22Rv1 (cell line): ENCODE results near the gene TAPBPL.
A peak's percentile ranks its signal among the peaks of the same experiment; 100 is the strongest.
"Not testable (repeated sequence)": the region's sequence is repeated elsewhere in the genome, so short reads cannot be mapped to it uniquely, and the experiment has no call there.

ENCODE experiments used
- H3K27ac ChIP-seq: fragments of 450-650 bp; 2 replicates; pipeline ENCODE4 v1.5.1; 2017
- CTCF ChIP-seq: fragments of 450-650 bp; IDR thresholded peaks from 2 replicates; pipeline ENCODE4 v1.5.1; 2017; ENCODE audit warnings: mild to moderate bottlenecking
- ZFX ChIP-seq: fragments of 450-650 bp; IDR thresholded peaks from 2 replicates; pipeline ENCODE4 v1.6.1; 2017; ENCODE audit warnings: antibody characterized with exemption, borderline replicate concordance

Gene TAPBPL

DNA sequence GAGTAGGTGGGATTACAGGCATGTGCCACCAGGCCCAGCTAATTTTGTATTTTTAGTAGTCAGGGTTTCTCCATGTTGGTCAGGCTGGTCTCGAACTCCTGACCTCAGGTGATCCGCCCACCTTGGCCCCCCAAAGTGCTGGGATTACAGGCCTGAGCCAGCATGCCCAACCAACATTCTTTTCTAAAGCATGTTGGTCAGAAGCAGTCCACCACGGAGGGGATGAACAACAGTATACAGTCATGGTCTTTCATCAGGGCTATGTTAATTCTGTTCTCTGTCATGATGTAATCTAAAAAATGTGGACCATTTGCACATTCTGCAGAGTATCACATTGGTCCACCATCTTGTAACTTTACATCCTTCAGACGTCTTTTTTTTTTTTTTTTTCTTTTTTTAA, 37.6 kb downstream of the TAPBPL start:
- TF ChIP-seq ZFX (no peak), CTCF (no peak)
- H3K27ac ChIP-seq: no peak overlapping the region

DNA sequence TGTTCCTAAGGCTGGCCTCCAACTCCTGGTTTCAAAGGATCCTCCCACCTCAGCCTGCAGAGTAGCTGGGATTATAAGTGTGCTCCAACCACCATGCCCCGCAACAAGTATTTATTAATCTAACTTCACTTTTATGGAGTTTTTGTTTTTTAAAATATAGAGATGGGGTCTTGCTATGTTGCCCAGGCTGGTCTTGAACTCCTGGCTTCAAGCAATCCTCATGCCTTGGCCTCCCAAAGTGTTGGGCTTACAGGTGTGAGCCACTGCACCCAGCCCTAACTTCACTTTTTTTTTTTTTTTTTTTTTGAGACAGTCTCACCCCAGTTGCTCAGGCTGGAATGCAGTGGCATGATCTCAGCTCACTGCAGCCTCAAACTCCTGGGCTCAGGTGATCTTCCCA, 38.8 kb downstream of the TAPBPL start:
- not testable (repeated sequence) for H3K27ac ChIP-seq

DNA sequence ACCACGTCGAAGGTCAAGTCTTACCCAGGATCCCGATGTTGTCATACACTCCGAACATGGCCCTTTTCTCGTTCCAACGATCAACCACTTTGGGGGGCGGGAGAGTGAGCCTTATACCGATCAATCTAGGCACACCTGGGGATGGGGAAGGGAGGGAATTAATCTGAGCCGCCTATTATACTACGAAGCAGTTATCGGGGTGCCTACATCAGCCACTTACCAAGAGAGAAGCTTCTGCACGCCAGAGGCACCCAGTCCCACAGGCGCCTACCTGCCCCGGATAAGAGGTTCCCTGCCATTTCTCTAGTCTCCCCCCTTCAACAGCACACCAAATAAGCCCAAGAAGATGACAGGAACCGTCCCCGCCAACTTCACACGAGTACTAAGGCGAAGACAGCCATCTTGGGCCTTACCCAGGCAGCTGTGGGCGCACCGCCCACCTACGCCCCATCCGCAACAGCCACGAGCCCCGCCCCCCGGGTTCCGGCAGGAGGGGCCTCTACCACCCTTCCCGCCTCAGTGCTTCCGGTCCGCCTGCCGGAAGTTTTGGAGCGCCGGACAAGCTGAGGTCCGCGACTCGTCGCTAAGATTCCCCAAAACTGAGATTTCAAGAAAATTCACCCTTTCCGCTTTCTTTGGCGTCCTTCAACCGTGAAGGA, 41.1 kb downstream of the TAPBPL start, which contains the start of gene MRPL51:
Gene MRPL51, minus strand, starts transcription at position 425 of the 659 bp plus-strand sequence. Its CDS starts 126 bp downstream, at position 299.
- no peak for TF ChIP-seq ZFX
- TF ChIP-seq CTCF: no peak
- peak within 1 kb of the TSS; percentile 98 for H3K27ac ChIP-seq

DNA sequence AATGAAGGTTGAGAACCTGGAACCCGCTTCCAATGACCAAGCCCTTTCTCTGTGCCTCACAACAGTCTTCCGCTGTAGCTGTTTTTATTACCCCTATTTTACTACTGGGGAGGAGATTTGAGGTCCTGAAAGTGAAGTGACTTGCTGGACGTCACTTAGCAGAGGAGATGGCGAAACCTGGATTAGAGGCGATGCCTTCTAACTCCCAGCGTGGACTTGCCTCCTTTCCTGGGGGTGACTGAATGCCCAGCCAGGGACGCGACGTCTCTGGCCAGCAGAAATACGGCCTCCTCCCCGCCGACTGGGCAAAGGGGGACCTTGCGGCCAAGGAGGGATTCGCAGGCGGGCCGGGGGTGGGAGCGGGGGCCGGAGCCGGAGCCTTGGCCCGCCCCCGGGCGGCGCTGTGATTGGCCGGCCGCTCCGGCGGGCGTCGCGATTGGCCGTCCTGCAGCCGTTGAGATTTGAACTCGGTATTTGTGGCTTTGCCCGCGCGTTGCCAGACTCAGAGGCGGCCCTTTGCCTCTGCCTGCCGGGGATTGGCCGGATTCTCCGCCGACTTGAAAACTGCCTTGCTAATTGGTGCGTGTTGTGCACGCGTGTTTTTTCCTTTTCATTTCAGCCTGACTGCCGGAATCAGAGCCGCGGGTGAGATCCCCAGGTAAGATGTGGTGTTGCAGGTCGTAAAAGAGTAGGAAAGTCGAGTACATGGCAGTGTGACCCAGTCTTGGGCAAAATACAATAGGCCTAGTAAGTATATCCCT, 41.8 kb downstream of the TAPBPL start, which contains the start of gene NCAPD2:
Gene NCAPD2, plus strand, starts transcription at position 606 of the 761 bp plus-strand sequence. CDS start 997 bp downstream, outside the sequence.
- H3K27ac ChIP-seq: peak within 1 kb of the TSS; percentile 98
- TF ChIP-seq ZFX (no peak), CTCF (peak; percentile 34)

DNA sequence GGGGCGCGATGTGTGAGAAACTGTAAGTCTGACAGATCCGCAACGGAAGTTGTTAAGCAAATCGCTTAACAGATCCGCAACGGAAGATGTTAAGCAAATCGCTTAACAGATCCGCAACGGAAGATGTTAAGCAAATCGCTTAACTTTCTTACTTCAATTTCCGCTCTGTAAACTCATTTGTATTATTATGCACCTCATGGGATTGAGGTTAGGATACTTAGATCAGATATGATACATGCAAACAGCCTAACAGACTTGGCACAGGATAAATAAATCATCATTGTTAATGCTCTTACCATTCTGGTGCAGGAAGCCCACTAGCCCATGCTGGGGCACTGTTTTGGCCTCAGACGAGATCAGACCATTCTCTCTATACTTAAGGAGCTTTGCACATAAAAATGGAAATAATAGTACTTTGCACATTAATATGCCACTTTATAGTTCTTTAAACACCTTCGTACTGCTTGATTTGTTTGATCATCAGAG, 42.5 kb downstream of the TAPBPL start:
- H3K27ac ChIP-seq: peak overlapping the region; percentile 98
- TF ChIP-seq CTCF (peak; percentile 12; the same call in 1 of the 2 replicates), ZFX (no peak)

GRCh38 chr12:6494968-6495367, 43.1 kb downstream of the TAPBPL start:
- TF ChIP-seq ZFX (no peak), CTCF (no peak)
- H3K27ac ChIP-seq: peak overlapping the region; percentile 98

GRCh38 chr12:6497291-6497690, 45.4 kb downstream of the TAPBPL start:
- not testable (repeated sequence) for H3K27ac ChIP-seq

DNA sequence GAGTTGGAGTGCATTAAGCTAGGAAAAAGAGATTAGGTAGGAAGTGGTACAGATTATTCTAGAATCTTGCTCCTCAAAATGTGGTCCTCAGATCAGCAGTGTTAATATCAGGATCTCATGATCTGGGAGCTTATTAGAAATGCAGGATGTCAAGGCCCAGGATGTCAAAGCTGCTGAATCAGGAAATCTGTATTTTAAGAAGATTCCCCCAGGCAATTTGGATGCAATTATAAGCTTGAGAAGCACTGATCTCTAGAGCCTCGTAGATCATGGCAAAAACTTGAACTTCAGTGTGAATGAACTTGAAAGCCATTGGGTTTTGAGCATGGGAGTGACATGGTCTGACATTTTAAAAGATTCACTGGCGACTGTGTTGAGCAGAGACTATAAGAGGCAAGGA, 48.6 kb downstream of the TAPBPL start:
- no peak overlapping the region for H3K27ac ChIP-seq
- no peak for TF ChIP-seq ZFX
- TF ChIP-seq CTCF: no peak
